Amniotic stem cell (primary cell): ENCODE results near the gene SFXN3.

Source experiments
- DNase-seq: peaks from one replicate; lab custom pipeline; 2025; lab: John Stamatoyannopoulos, UW

Gene SFXN3

DNA sequence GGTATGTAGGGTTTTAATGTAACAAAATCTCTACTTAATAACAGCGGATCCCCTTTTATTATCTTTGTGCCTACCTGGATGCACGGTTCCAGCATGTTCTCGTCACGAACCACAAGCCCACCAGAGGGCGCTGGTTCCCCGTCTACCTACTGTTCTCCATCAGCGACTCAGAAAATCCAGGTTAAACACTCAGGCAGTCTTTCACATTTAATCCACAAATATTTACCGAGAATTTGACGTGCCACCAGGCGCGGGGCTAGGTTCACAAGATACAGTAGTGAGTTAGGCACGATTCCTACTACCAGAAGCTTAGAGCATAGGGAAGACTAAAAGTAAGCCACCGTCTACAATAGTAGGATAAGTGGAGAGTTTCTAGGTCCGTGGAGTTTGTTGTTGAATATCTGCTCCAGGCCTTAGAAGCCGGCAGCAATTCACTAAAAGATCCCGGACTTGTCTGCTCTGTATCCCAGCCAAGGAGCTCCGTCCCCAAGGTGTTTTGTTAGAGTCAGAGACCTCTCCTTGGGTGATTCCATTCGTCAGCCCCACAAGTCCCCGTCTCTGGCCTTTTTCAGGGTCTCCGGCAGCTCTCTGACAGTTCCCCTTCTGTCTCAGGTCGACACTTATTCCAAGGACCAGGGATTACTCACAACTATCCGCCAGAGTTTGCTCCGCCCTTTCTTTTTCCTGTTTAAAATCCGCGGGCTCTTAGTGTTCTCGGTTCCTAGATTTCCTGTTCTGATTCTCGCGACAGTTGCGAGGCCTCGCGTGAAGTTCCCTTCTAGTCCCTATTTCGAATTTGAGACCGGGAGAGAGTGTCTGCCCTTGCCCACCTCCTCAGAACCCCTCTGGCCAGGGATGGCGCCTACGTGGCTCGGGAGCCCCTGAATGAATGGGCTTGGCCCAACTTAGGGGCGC lies 29.3 kb downstream of the SFXN3 start:
- DNase-seq = peak; percentile 90

- peak; percentile 82 for DNase-seq
Observed at GRCh38 chr10:101060951-101061623, 30.1 kb downstream of the SFXN3 start.

DNA sequence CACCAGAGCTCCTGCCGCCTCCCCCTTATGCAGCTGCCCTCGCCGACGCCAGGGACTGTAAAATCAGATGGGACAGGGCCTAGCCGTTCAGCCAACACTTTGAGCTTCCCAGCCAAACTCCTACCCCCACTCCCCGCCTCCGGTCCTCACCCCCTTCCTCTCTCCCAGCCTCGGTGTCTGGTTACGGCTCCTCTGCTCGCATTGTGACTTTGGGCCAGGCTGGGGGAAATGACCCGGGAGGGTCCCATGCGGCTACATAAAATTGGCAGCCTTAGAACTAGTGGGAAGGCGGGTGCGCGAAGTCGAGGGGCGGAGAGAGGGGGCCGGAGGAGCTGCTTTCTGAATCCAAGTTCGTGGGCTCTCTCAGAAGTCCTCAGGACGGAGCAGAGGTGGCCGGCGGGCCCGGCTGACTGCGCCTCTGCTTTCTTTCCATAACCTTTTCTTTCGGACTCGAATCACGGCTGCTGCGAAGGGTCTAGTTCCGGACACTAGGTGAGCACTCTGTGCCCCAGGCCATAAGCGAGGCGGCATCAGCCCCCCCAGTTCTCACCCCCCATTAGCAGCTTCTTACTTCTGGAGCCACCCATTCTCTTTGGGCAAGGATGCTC lies 30.7 kb downstream of the SFXN3 start, which contains the start of gene KAZALD1:
Gene KAZALD1 (plus strand): TSS at position 366 of the 608 bp plus-strand sequence. CDS start 604 bp downstream, outside the sequence.
- no peak for DNase-seq

DNA sequence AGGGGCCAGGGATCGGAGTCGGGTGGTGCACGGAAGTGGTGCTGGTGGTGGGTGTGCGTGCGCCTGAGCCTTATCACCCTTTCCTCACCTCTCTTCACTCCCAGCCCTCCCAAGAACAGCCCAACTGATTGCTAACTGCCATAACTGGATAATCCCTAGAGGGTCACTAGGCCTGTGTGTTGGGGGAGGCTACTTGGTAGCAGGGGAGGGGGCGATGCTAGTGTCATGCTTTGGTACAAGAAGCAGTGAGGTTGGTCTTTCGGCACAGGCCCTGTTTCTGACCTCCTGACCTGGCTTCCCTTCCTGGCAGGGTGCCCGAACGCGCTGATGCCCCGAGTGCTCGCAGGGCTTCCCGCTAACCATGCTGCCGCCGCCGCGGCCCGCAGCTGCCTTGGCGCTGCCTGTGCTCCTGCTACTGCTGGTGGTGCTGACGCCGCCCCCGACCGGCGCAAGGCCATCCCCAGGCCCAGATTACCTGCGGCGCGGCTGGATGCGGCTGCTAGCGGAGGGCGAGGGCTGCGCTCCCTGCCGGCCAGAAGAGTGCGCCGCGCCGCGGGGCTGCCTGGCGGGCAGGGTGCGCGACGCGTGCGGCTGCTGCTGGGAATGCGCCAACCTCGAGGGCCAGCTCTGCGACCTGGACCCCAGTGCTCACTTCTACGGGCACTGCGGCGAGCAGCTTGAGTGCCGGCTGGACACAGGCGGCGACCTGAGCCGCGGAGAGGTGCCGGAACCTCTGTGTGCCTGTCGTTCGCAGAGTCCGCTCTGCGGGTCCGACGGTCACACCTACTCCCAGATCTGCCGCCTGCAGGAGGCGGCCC lies 31.4 kb downstream of the SFXN3 start:
- DNase-seq = no peak

GRCh38 chr10:101063050-101063525 lies 32.1 kb downstream of the SFXN3 start:
- DNase-seq = no peak

DNA sequence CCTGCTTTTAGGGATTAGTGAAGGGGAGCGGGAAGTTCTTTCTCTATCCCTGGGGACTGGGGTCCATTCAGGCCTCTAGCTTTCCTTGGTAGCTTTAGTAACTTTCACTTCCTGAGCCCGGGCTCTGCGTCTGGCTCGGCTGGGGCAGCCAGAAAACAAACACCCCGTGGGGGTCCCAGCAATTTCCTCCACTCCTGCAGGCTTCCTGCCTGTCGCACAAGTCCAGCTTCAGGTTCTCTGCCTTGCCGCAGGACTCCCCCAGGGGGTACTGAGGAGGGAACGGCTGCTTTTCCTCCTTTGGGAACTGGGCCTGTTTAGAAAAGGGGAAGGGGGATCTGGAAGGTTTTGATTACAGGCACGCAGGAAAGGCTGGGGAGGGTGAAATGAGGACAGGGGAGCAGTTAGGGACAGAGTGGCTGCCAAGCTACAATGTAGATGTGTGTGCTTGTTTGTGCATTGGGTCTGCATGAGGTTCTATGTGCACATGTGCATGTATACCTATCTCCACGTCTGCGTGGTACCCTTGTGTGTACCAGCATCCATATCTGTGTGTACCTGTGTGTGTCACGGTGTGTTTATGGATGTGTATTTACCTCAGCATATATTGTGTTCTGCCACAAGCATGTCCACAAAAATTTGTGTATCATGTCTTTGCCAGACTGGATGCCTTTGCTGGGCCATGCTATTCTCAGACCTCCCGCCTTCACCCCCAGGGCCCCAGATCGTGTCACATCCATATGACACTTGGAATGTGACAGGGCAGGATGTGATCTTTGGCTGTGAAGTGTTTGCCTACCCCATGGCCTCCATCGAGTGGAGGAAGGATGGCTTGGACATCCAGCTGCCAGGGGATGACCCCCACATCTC lies 32.7 kb downstream of the SFXN3 start:
- DNase-seq = no peak

GRCh38 chr10:101064415-101065030 lies 33.5 kb downstream of the SFXN3 start:
- DNase-seq = no peak

- DNase-seq = no peak
Observed at GRCh38 chr10:101065481-101066145, 34.6 kb downstream of the SFXN3 start.

DNA sequence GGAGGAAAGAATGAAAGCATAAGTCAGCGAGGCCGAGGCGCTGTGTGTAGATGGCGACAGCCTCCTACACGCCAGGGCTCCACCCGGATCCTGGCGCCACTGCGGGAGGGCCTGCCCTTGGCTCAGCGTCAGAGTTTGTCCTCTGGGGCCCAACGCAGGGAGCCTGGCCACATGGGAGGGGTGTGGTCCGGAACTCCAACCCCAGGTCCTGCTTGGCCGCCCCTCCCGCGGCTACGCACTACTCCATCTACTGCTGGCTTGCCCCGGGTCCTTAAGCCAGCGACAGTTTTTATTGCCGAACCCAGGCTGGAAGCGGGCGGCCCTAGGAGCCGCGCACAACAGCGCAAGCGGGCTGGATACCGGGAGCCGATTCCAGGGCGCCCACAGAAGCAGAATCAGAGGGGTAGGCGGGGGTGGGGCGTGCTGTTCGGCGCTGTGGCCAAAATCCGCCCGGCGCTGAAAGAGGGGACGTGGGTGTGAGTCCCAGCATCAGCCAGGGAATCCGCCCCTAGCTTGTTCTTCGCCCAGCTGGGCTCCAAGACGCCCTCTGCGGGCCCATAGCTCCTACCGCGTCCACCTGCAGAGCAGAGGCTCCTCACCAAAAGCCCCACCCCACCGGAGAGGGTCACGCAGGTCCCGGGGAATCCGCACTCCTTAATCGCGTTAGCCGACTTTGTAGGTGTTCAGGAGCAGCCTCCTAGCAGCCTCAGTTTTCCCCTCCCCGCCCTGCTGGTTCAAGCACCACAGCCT lies 35.3 kb downstream of the SFXN3 start:
- DNase-seq = peak; percentile 71

GRCh38 chr10:101066896-101067355 lies 35.9 kb downstream of the SFXN3 start:
- DNase-seq = no peak

DNA sequence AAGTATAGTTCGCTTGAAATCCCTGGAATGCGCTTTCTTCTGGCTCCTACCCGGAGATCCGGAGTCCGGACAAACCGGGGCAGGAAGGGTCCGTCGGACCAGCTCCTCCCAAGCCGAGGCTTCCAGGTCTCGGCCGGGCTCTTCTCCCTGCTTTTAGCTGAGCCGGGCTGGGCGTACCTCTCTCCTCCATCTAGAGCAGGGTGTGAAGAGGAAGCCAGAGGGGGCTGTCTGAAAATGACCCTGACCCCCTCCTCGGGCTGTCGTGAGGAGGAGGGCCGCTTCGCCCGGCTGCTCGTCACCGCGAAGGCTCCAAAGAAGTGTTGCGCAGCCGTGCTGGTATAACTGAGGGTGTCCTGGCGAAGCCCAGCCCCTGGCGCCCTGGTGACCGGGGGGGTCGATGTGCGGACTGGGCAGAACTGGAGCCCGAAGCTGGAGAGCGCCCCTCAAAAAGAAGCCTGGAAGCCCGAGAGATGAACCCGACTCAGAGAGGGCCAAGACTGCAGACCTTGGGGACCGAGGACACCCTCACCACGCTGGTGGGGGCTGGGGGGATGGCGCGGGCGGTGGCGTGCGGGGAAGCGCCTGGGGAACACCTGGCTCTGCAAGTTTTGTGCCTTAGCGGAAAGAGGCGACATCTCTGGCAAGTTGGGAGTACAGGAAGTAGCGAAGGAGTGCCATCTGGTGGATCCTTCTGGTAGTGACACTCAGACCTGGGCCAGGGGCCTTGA lies 36.5 kb downstream of the SFXN3 start:
- peak; percentile 62 for DNase-seq

- no peak for DNase-seq
Observed at GRCh38 chr10:101069441-101069840, 38.4 kb downstream of the SFXN3 start.

DNA sequence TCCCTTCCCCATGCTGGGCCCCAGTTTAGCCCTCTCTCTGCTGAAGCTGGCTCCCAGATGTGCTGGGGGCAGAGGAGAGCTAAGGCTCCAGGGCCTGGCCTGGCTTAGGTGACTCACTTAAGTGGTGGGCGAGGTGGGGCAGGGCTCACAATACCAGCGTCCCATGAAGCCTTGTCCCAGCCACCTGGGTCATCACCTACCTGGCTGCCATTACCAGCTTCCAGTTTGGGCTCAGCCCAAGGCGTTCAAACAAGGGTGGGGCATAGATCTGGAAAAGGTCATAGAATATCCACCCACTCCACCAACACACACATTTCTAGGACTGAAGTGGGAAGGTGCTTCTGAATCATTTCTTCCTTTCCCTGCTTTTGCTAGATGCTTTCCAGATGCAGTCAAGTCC lies 39.1 kb downstream of the SFXN3 start:
- DNase-seq = no peak

DNA sequence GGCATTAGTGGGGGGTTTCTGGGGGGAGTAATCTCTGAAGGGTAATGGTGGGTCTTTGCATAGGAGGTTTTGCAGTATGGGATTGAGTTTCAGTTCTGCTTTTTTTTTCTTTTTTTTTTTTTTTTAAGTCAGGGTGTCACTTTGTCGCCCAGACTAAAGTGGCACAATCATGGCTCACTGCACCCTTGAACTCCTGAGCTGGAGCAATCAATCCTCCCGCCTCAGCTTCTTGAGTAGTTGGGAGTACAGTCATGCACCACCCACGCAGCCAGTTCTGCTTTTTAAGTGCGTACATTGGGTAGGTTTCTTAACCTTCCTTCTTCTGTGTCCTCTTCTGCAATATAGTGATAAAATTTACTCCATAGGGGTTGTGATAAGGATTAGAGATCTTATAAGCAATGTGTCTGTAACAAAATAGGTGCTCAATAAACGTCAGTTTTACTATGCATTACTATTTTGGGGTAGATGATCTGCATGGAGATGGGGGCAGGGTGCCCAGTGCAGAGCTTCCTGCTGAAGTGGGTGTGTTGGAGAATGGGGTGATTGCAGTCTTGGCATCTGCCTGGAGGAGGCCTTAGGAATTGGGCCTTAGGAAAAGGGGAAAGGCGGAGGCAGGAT lies 40.3 kb downstream of the SFXN3 start:
- DNase-seq = no peak

DNA sequence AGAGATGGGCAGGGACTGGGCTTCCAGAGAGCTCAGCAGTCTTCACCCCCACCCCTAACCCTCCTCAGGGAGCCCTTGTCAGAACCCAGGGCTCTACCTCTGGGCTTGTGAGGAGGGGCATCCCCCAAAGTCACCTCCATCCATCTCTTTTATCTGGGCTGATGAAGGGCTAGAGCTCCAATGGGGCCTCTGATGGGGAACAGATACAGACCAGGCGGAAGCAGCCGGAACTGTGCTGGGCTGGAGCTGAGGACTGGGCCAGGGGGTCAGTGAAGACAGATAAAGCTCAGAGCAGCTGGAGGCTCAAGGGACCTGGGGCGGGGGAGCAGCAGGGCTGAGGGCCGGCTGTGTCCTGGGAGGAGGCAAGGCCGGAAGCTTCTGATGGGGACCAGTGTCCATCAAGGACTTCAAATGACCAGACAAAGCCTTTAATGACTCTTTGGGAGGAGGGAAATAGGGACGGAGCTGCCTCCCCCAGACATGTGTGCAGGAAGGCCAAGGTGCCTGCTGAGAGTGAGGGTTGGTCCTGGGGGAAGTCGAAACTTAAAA lies 40.9 kb downstream of the SFXN3 start:
- no peak for DNase-seq

DNA sequence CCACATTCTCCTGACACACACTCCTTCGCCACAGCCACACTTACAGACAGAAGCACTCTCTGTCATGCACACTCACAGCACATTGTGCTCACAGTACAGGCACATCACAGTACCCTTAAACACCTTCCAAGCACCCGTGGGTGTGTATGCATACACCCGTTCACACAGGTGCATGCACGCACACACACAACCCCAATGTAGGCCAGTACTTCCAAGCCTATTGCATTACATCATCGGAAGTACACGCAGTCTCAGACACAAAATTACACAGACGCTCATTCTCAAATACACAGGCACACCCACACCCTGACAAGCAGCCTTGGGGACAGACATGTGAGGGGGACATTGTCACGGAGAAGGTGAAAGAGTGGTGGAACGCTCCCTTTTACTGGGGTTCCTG lies 41.9 kb downstream of the SFXN3 start:
- no peak for DNase-seq

- DNase-seq = no peak
Observed at GRCh38 chr10:101073631-101074030, 42.6 kb downstream of the SFXN3 start.
